ENCODE measurements around the gene SOCS3. TPM values are rescaled to one million over a fixed set of nuclear protein-coding genes. Genes with fewer than 3 reads are reported as not detected.

The SOCS3 gene
- total RNA-seq, 4 donors from 2014 or later: 20.9 to 101 (median 39.5) TPM

- intact Hi-C loops (cut with DNase I; ENCODE audit: low total_unique reads): no loop called here
- H3K27ac ChIP-seq: no peak overlapping the region
- no peak for TF ChIP-seq POLR2A (IDR thresholded peaks at IDR 0.05)
- no peak for TF ChIP-seq CTCF (IDR thresholded peaks at IDR 0.05)
- no peak overlapping the region for H3K4me3 ChIP-seq
- H3K4me1 ChIP-seq: peaks cover 13 to 31% of the 10 kb centered on the region in 2 donors
- H3K9me3 ChIP-seq: no peaks in the 10 kb centered on the region
- no peaks in the 10 kb centered on the region for H3K36me3 ChIP-seq
- H3K27me3 ChIP-seq: no peaks in the 10 kb centered on the region
- DNase-seq: no peak
These were observed 13.1 kb downstream of the SOCS3 start for GRCh38 chr17:78346605-78347250.

- peaks cover 9 to 29% of the 10 kb centered on the region in 2 donors for H3K4me1 ChIP-seq
- DNase-seq: no peak
- TF ChIP-seq CTCF (IDR thresholded peaks at IDR 0.05): no peak
- TF ChIP-seq POLR2A (IDR thresholded peaks at IDR 0.05): no peak
These were observed 13.9 kb downstream of the SOCS3 start for GRCh38 chr17:78345791-78346494.

GRCh38 chr17:78345172-78345571 is 14.7 kb downstream of the SOCS3 start:
- no peak for DNase-seq
- no peaks in the 10 kb centered on the region for H3K27me3 ChIP-seq
- peak overlapping the region in 1 of 2 donors; percentile 19 for H3K27ac ChIP-seq
- no peaks in the 10 kb centered on the region for H3K9me3 ChIP-seq
- H3K36me3 ChIP-seq: no peaks in the 10 kb centered on the region
- H3K4me3 ChIP-seq: no peak overlapping the region
- intact Hi-C loops (cut with DNase I; ENCODE audit: low total_unique reads): no loop called here
- H3K4me1 ChIP-seq: peaks cover 9 to 29% of the 10 kb centered on the region in 2 donors
- TF ChIP-seq POLR2A (IDR thresholded peaks at IDR 0.05): no peak
- no peak for TF ChIP-seq CTCF (IDR thresholded peaks at IDR 0.05)

More at GRCh38 chr17:78345791-78346494, 13.9 kb downstream of the SOCS3 start:
- Histone ChIP-seq H3K27me3 (no peaks in the 10 kb centered on the region), H3K4me3 (no peak overlapping the region), H3K36me3 (no peaks in the 10 kb centered on the region), H3K27ac (no peak overlapping the region), H3K9me3 (no peaks in the 10 kb centered on the region)
- intact Hi-C loops (cut with DNase I; ENCODE audit: low total_unique reads): no loop called here

GRCh38 chr17:78344666-78345065 is 15.2 kb downstream of the SOCS3 start:
- TF ChIP-seq CTCF (IDR thresholded peaks at IDR 0.05): no peak
- TF ChIP-seq POLR2A (IDR thresholded peaks at IDR 0.05): no peak
- no peaks in the 10 kb centered on the region for H3K36me3 ChIP-seq
- no peak for DNase-seq
- intact Hi-C loops (cut with DNase I; ENCODE audit: low total_unique reads): no loop called here
- no peaks in the 10 kb centered on the region for H3K27me3 ChIP-seq
- no peak overlapping the region for H3K27ac ChIP-seq
- H3K4me3 ChIP-seq: no peak overlapping the region
- no peaks in the 10 kb centered on the region for H3K9me3 ChIP-seq
- H3K4me1 ChIP-seq: peaks cover 9 to 29% of the 10 kb centered on the region in 2 donors

- no peak for TF ChIP-seq POLR2A (IDR thresholded peaks at IDR 0.05)
- TF ChIP-seq CTCF (IDR thresholded peaks at IDR 0.05): no peak
- intact Hi-C loops (cut with DNase I; ENCODE audit: low total_unique reads): no loop called here
- H3K4me3 ChIP-seq: no peak overlapping the region
- H3K36me3 ChIP-seq: no peaks in the 10 kb centered on the region
- peak overlapping the region; percentile 88 to 90 for H3K27ac ChIP-seq
- H3K27me3 ChIP-seq: no peaks in the 10 kb centered on the region
- H3K9me3 ChIP-seq: no peaks in the 10 kb centered on the region
- DNase-seq: no peak
- H3K4me1 ChIP-seq: peaks cover 9 to 29% of the 10 kb centered on the region in 2 donors
These were observed 16.2 kb downstream of the SOCS3 start for GRCh38 chr17:78343543-78344201.
